IMR-90 (cell line): Measurements from ENCODE around the gene PRADC1.

Experiments
- CHD1 ChIP-seq: IDR thresholded peaks from 2 replicates; pipeline ENCODE4 v1.6.1; 2012; ENCODE audit warnings: low read depth, low read length, improper control_type of control experiment
- CTCF ChIP-seq: conservative IDR thresholded peaks from 2 replicates; pipeline ENCODE4 v1.5.1; 2012; ENCODE audit warnings: mild to moderate bottlenecking, low read depth, low read length, improper control_type of control experiment
- ELK1 ChIP-seq: fragments of 150-350 bp; IDR thresholded peaks from 2 replicates; pipeline ENCODE4 v1.6.1; 2016; ENCODE audit warnings: low read depth, mild to moderate bottlenecking, low read length, moderate library complexity, borderline replicate concordance
- POLR2A ChIP-seq: IDR thresholded peaks from 2 replicates; pipeline ENCODE4 v1.6.1; 2012; ENCODE audit warnings: mild to moderate bottlenecking, low read depth, low read length

GRCh38 chr2:73246850-73247249, 13.8 kb upstream of the PRADC1 start:
- TF ChIP-seq CTCF (no peak), CHD1 (no peak), POLR2A (no peak), ELK1 (no peak)
